ENCODE measurements around the gene HSD17B11. TPM values are rescaled to one million over a fixed set of nuclear protein-coding genes. Genes with fewer than 3 reads are reported as not detected.

Gene HSD17B11
- polyA plus RNA-seq, 1 donor from 2014 or later, result 2.2 TPM

DNA sequence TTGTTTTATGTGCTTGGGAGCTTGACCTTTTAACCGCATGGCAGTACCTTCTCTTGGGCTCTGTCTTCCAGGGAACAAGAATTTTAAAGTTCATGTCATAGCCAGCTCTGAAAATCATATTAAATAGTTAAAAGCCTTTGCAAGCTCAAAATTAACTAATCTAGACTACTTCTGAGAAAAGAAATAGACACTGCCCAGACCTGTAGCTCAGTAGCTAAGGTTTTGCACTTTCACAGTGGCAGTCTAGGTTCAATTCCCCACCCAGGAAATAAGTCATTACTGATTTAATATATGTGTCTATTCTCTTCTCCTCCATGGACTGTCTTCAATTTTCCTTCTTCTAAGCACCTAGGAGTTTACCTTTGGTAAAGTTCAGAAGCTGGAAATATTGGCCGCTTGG lies 27.4 kb downstream of the HSD17B11 start:
- no peak overlapping the region for H3K9ac ChIP-seq (ENCODE audit: low read length)

DNA sequence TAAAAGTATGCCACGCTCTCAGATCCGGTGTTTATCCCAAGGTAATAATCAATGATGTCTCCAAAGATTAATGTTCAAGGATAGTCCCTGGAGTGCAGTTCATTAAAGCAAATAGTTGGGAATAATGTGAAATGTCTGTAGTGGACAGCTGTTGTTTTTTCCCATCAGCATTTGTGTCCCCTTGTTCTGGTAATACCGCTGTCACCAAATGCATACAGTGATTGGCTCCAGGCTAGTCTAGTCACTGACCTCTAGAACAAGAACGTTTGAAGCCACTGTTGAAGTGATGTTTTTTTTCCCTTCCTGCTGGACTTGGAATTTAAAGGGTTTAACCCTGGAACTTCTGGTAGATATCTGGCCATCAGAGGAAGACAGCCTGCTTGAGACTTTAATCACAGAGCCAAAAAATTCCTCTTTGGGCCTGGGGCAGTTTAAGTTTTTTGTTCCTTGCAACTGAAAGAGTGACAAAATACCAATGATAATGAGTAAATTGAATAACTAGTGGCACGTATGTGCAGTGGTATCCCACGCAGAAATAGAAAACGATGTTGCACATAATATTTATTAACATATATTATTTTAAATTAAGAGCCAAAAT lies 30.6 kb downstream of the HSD17B11 start:
- no peak for TF ChIP-seq EP300 (conservative IDR thresholded peaks at IDR 0.05; ENCODE audit: poor library complexity, severe bottlenecking)
- TF ChIP-seq, protein P1, sequence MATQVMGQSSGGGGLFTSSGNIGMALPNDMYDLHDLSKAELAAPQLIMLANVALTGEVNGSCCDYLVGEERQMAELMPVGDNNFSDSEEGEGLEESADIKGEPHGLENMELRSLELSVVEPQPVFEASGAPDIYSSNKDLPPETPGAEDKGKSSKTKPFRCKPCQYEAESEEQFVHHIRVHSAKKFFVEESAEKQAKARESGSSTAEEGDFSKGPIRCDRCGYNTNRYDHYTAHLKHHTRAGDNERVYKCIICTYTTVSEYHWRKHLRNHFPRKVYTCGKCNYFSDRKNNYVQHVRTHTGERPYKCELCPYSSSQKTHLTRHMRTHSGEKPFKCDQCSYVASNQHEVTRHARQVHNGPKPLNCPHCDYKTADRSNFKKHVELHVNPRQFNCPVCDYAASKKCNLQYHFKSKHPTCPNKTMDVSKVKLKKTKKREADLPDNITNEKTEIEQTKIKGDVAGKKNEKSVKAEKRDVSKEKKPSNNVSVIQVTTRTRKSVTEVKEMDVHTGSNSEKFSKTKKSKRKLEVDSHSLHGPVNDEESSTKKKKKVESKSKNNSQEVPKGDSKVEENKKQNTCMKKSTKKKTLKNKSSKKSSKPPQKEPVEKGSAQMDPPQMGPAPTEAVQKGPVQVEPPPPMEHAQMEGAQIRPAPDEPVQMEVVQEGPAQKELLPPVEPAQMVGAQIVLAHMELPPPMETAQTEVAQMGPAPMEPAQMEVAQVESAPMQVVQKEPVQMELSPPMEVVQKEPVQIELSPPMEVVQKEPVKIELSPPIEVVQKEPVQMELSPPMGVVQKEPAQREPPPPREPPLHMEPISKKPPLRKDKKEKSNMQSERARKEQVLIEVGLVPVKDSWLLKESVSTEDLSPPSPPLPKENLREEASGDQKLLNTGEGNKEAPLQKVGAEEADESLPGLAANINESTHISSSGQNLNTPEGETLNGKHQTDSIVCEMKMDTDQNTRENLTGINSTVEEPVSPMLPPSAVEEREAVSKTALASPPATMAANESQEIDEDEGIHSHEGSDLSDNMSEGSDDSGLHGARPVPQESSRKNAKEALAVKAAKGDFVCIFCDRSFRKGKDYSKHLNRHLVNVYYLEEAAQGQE (IDR thresholded peaks at IDR 0.05; ENCODE audit: borderline replicate concordance), result no peak
- no peak for TF ChIP-seq RAD21 (conservative IDR thresholded peaks at IDR 0.05)
- TF ChIP-seq SMC3 (conservative IDR thresholded peaks at IDR 0.05; ENCODE audit: poor library complexity), result no peak
- no peak for TF ChIP-seq EZH2 (IDR thresholded peaks at IDR 0.05; ENCODE audit: borderline replicate concordance, insufficient read depth, low read length, poor library complexity, severe bottlenecking)
- TF ChIP-seq, protein P2, sequence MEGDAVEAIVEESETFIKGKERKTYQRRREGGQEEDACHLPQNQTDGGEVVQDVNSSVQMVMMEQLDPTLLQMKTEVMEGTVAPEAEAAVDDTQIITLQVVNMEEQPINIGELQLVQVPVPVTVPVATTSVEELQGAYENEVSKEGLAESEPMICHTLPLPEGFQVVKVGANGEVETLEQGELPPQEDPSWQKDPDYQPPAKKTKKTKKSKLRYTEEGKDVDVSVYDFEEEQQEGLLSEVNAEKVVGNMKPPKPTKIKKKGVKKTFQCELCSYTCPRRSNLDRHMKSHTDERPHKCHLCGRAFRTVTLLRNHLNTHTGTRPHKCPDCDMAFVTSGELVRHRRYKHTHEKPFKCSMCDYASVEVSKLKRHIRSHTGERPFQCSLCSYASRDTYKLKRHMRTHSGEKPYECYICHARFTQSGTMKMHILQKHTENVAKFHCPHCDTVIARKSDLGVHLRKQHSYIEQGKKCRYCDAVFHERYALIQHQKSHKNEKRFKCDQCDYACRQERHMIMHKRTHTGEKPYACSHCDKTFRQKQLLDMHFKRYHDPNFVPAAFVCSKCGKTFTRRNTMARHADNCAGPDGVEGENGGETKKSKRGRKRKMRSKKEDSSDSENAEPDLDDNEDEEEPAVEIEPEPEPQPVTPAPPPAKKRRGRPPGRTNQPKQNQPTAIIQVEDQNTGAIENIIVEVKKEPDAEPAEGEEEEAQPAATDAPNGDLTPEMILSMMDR (IDR thresholded peaks at IDR 0.05; ENCODE audit: poor library complexity, severe bottlenecking), result no peak
- TF ChIP-seq MXI1 (conservative IDR thresholded peaks at IDR 0.05; ENCODE audit: poor library complexity, severe bottlenecking), result no peak
- no peak for TF ChIP-seq POLR2AphosphoS5 (IDR thresholded peaks at IDR 0.05)
- TF ChIP-seq TAF1 (IDR thresholded peaks at IDR 0.05; ENCODE audit: low read depth), result no peak
- Histone ChIP-seq H3K9ac (ENCODE audit: low read length) (no peak overlapping the region), H3F3A (ENCODE audit: insufficient read depth, low read length, poor library complexity, severe bottlenecking) (no peaks in the 10 kb centered on the region), H2AFZ (ENCODE audit: low read depth, low read length) (no peak overlapping the region), H3K4me3 (ENCODE audit: low read length) (no peak overlapping the region), H3K79me2 (replicated peaks; ENCODE audit: insufficient read depth, low read length) (no peaks in the 10 kb centered on the region), H3K9me3 (ENCODE audit: low read length) (no peaks in the 10 kb centered on the region), H3K27ac (ENCODE audit: low read length) (no peak overlapping the region), H3K4me2 (ENCODE audit: low read length) (no peak overlapping the region), H4K20me1 (ENCODE audit: insufficient read depth) (no peaks in the 10 kb centered on the region), H3K9me2 (ENCODE audit: insufficient read depth, low read length) (no peaks in the 10 kb centered on the region), H3K36me3 (ENCODE audit: insufficient read depth, low read length) (no peaks in the 10 kb centered on the region), H3K27me3 (ENCODE audit: insufficient read depth, low read depth, low read length) (no peaks in the 10 kb centered on the region)

More for the DNA sequence above, 27.4 kb downstream of the HSD17B11 start:
- Histone ChIP-seq H3K4me2 (ENCODE audit: low read length) (no peak overlapping the region), H3K36me3 (ENCODE audit: insufficient read depth, low read length) (no peaks in the 10 kb centered on the region), H3K27me3 (ENCODE audit: insufficient read depth, low read depth, low read length) (no peaks in the 10 kb centered on the region), H2AFZ (ENCODE audit: low read depth, low read length) (no peak overlapping the region), H3K9me2 (ENCODE audit: insufficient read depth, low read length) (no peaks in the 10 kb centered on the region), H3K9me3 (ENCODE audit: low read length) (no peaks in the 10 kb centered on the region), H4K20me1 (ENCODE audit: insufficient read depth) (no peaks in the 10 kb centered on the region), H3K27ac (ENCODE audit: low read length) (no peak overlapping the region), H3F3A (ENCODE audit: insufficient read depth, low read length, poor library complexity, severe bottlenecking) (no peaks in the 10 kb centered on the region), H3K4me3 (ENCODE audit: low read length) (no peak overlapping the region), H3K79me2 (replicated peaks; ENCODE audit: insufficient read depth, low read length) (no peaks in the 10 kb centered on the region)
- TF ChIP-seq MXI1 (conservative IDR thresholded peaks at IDR 0.05; ENCODE audit: poor library complexity, severe bottlenecking) (no peak), SMC3 (conservative IDR thresholded peaks at IDR 0.05; ENCODE audit: poor library complexity) (no peak)
- TF ChIP-seq, protein P2 (IDR thresholded peaks at IDR 0.05; ENCODE audit: poor library complexity, severe bottlenecking), result no peak
